ENCODE results near the gene PPARGC1A. TPM values are rescaled to one million over a fixed set of nuclear protein-coding genes. Genes with fewer than 3 reads are reported as not detected.

The PPARGC1A gene
- polyA plus RNA-seq, 1 experiment, result 0.73 TPM

- no peak for TF ChIP-seq CTCF (IDR thresholded peaks at IDR 0.05; ENCODE audit: low read depth, low read length)
- no peak for DNase-seq (ENCODE audit: low read depth, low spot score)
- Histone ChIP-seq H3K9me3 (ENCODE audit: control insufficient read depth, insufficient read depth, low read length) (no peaks in the 10 kb centered on the region), H3K27ac (ENCODE audit: low read depth, low read length) (no peak overlapping the region), H3K4me3 (ENCODE audit: low read depth, low read length) (no peak overlapping the region), H3K27me3 (ENCODE audit: control insufficient read depth, insufficient read depth, low read length) (no peaks in the 10 kb centered on the region)
- ChIA-PET CTCF (interaction anchor here (1.2 kb wide), 1 partner anchor 23 kb away, joined by 3 read pairs; no protein-coding TSS in a partner anchor), POLR2A (no interaction called here)
Observed at GRCh38 chr4:23934223-23934622, 44.4 kb upstream of the PPARGC1A start.

- Histone ChIP-seq H3K9me3 (ENCODE audit: control insufficient read depth, insufficient read depth, low read length) (no peaks in the 10 kb centered on the region), H3K27me3 (ENCODE audit: control insufficient read depth, insufficient read depth, low read length) (no peaks in the 10 kb centered on the region), H3K4me3 (ENCODE audit: low read depth, low read length) (no peak overlapping the region), H3K27ac (ENCODE audit: low read depth, low read length) (no peak overlapping the region)
- POLR2A ChIA-PET, result no interaction called here
- CTCF ChIA-PET, result interaction anchor here (0.6 to 1.6 kb wide), 11 partner anchors 13 to 1379 kb away, joined by 3 to 8 read pairs (median 3); partner anchors contain the start of gene PPARGC1A
- DNase-seq (ENCODE audit: low read depth, low spot score), result no peak
- peak; percentile 49 for TF ChIP-seq CTCF (IDR thresholded peaks at IDR 0.05; ENCODE audit: low read depth, low read length)
Observed at GRCh38 chr4:23932901-23933308, 43.1 kb upstream of the PPARGC1A start.

GRCh38 chr4:23932186-23932585 is 42.3 kb upstream of the PPARGC1A start:
- Histone ChIP-seq H3K9me3 (ENCODE audit: control insufficient read depth, insufficient read depth, low read length) (no peaks in the 10 kb centered on the region), H3K27me3 (ENCODE audit: control insufficient read depth, insufficient read depth, low read length) (no peaks in the 10 kb centered on the region), H3K27ac (ENCODE audit: low read depth, low read length) (no peak overlapping the region), H3K4me3 (ENCODE audit: low read depth, low read length) (no peak overlapping the region)
- TF ChIP-seq CTCF (IDR thresholded peaks at IDR 0.05; ENCODE audit: low read depth, low read length), result no peak
- no peak for DNase-seq (ENCODE audit: low read depth, low spot score)
- ChIA-PET CTCF (interaction anchor here (0.8 to 1.6 kb wide), 5 partner anchors 12 to 487 kb away, joined by 3 to 8 read pairs (median 3); partner anchors contain the start of gene PPARGC1A), POLR2A (no interaction called here)

- CTCF ChIA-PET, result interaction anchor here (0.6 to 1.3 kb wide), 2 partner anchors 14 to 42 kb away, joined by 3 to 4 read pairs; no protein-coding TSS in a partner anchor
- no peak for DNase-seq (ENCODE audit: low read depth, low spot score)
- Histone ChIP-seq H3K4me3 (ENCODE audit: low read depth, low read length) (no peak overlapping the region), H3K9me3 (ENCODE audit: control insufficient read depth, insufficient read depth, low read length) (no peaks in the 10 kb centered on the region), H3K27ac (ENCODE audit: low read depth, low read length) (no peak overlapping the region), H3K27me3 (ENCODE audit: control insufficient read depth, insufficient read depth, low read length) (peaks cover 2% of the 10 kb centered on the region)
- no peak for TF ChIP-seq CTCF (IDR thresholded peaks at IDR 0.05; ENCODE audit: low read depth, low read length)
- POLR2A ChIA-PET, result no interaction called here
Observed at GRCh38 chr4:23931489-23931830, 41.6 kb upstream of the PPARGC1A start.

- no peak for TF ChIP-seq CTCF (IDR thresholded peaks at IDR 0.05; ENCODE audit: low read depth, low read length)
- Histone ChIP-seq H3K27me3 (ENCODE audit: control insufficient read depth, insufficient read depth, low read length) (peaks cover 4% of the 10 kb centered on the region), H3K4me3 (ENCODE audit: low read depth, low read length) (no peak overlapping the region), H3K27ac (ENCODE audit: low read depth, low read length) (no peak overlapping the region), H3K9me3 (ENCODE audit: control insufficient read depth, insufficient read depth, low read length) (no peaks in the 10 kb centered on the region)
- CTCF ChIA-PET, result interaction anchor here (0.6 kb wide), 1 partner anchor 13 kb away, joined by 4 read pairs; no protein-coding TSS in a partner anchor
- POLR2A ChIA-PET, result interaction anchor here (0.6 kb wide), 1 partner anchor 282 kb away, joined by 8 read pairs; no protein-coding TSS in a partner anchor
- no peak for DNase-seq (ENCODE audit: low read depth, low spot score)
Observed at GRCh38 chr4:23930750-23931488, 41.1 kb upstream of the PPARGC1A start.
